GM12878 (cell line): ENCODE measurements around the gene B4GALT7. TPM values are rescaled to one million over a fixed set of nuclear protein-coding genes. Genes with fewer than 3 reads are reported as not detected.

ENCODE experiments used
- ATAC-seq: fragments of 200-7000 bp; cut with Tn5 transposase; 3 replicates; pipeline ENCODE4 v1.9.1; 2020; ENCODE audit warnings: mild to moderate bottlenecking, moderate library complexity
- BruUV-seq: library from RNA; stranded (reverse); fragments of 400-500 nt; replicated peaks from 2 replicates; lab custom pipeline; 2021; lab: Mats Ljungman, UMichigan
- CTCF ChIA-PET: fragments of 300-600 bp; sonication (Branson Sonifier 250); formaldehyde crosslinking; extraction: SDS; loops from one replicate; lab custom pipeline; 2021; ENCODE audit warnings: inconsistent platforms; lab: Yijun Ruan, JAX
- POLR2A ChIA-PET: fragments of 350-600 bp; formaldehyde crosslinking; extraction: SDS; loops from one replicate; lab custom pipeline; 2021; ENCODE audit warnings: inconsistent platforms; lab: Charles Lee
- RAD21 ChIA-PET: fragments of 300-600 bp; sonication (Branson Sonifier 250); formaldehyde crosslinking; loops from one replicate; lab custom pipeline; 2023; ENCODE audit warnings: antibody characterized with exemption; ENCODE audit not compliant: unreplicated experiment; lab: Charles Lee
- SMC1A ChIA-PET: fragments of 300-600 bp; sonication (Branson Sonifier 250); formaldehyde crosslinking; loops from one replicate; lab custom pipeline; 2023; ENCODE audit not compliant: unreplicated experiment, uncharacterized antibody; lab: Charles Lee
- DNase-seq: peaks from one replicate; pipeline ENCODE4 v3.0.0-alpha.2; 2011; ENCODE audit warnings: low read depth, low spot score
- FAIRE-seq: peaks from 3 replicates; lab custom pipeline; 2011; peaks lifted over from hg19 to GRCh38; lab: Jason Lieb, UNC
- H2AFZ ChIP-seq: 2 replicates; pipeline ENCODE4 v1.6.0; 2011; ENCODE audit warnings: low read depth, low read length, control low read depth; ENCODE audit not compliant: control insufficient read depth
- H3K27ac ChIP-seq: 2 replicates; pipeline ENCODE4 v1.5.1; 2011; ENCODE audit warnings: control low read depth; ENCODE audit not compliant: control insufficient read depth, insufficient read depth
- H3K27me3 ChIP-seq, 2 experiments: replicated peaks in 1 of 2; 2 replicates each; pipeline versions ENCODE4 v1.6.0 to v1.6.1; 2011; ENCODE audit warnings: low read length in 1 of 2; ENCODE audit not compliant: control insufficient read depth in 2 of 2, insufficient read depth in 2 of 2
- H3K36me3 ChIP-seq, 2 experiments: 2 replicates each; pipeline ENCODE4 v1.5.1; 2011; ENCODE audit warnings: low read length in 1 of 2; ENCODE audit not compliant: control insufficient read depth in 2 of 2, insufficient read depth in 2 of 2
- H3K4me1 ChIP-seq: 2 replicates; pipeline ENCODE4 v1.6.1; 2011; ENCODE audit warnings: mild to moderate bottlenecking, low read length, moderate library complexity, mixed read lengths; ENCODE audit not compliant: control insufficient read depth, insufficient read depth
- H3K4me2 ChIP-seq: 2 replicates; pipeline ENCODE4 v1.6.0; 2011; ENCODE audit warnings: control low read depth; ENCODE audit not compliant: control insufficient read depth, insufficient read depth
- H3K4me3 ChIP-seq: fragments of 200-600 bp; sonication (generic); 2 replicates; pipeline ENCODE4 v1.5.1; 2016
- H3K79me2 ChIP-seq: 2 replicates; pipeline ENCODE4 v1.6.0; 2011; ENCODE audit warnings: low read length; ENCODE audit not compliant: control insufficient read depth, insufficient read depth
- H3K9ac ChIP-seq: 2 replicates; pipeline ENCODE4 v1.8.0; 2011; ENCODE audit warnings: low read length, control low read depth, mixed read lengths; ENCODE audit not compliant: control insufficient read depth, insufficient read depth
- H3K9me3 ChIP-seq: replicated peaks from 3 replicates; pipeline ENCODE4 v1.5.1; 2011; ENCODE audit warnings: mild to moderate bottlenecking, low read length; ENCODE audit not compliant: control insufficient read depth, insufficient read depth
- H4K20me1 ChIP-seq: 2 replicates; pipeline ENCODE4 v1.6.0; 2011; ENCODE audit not compliant: control insufficient read depth, insufficient read depth
- CBFB ChIP-seq: IDR thresholded peaks from 2 replicates; pipeline ENCODE4 v1.6.1; 2016; ENCODE audit warnings: antibody characterized with exemption, low read depth
- CBX3 ChIP-seq: fragments of 200-600 bp; sonication (generic); IDR thresholded peaks from 2 replicates; pipeline ENCODE4 v1.6.1; 2016; ENCODE audit warnings: low read depth, borderline replicate concordance
- E2F8 ChIP-seq: fragments of 450-650 bp; IDR thresholded peaks from 2 replicates; pipeline ENCODE4 v1.6.1; 2018; ENCODE audit warnings: mild to moderate bottlenecking, low read depth, moderate library complexity; ENCODE audit not compliant: partially characterized antibody
- FOXM1 ChIP-seq: IDR thresholded peaks from 2 replicates; pipeline ENCODE4 v1.6.1; 2012; ENCODE audit warnings: low read depth, mild to moderate bottlenecking, inconsistent platforms, low read length, moderate library complexity
- GABPA ChIP-seq: IDR thresholded peaks from 2 replicates; pipeline ENCODE4 v1.6.1; 2014; ENCODE audit warnings: antibody characterized with exemption, low read depth, mild to moderate bottlenecking, inconsistent platforms
- MEF2B ChIP-seq: fragments of 450-650 bp; IDR thresholded peaks from 2 replicates; pipeline ENCODE4 v1.6.1; 2018; ENCODE audit warnings: mild to moderate bottlenecking, moderate library complexity; ENCODE audit not compliant: partially characterized antibody, poor library complexity, severe bottlenecking
- MTA3 ChIP-seq: IDR thresholded peaks from 2 replicates; pipeline ENCODE4 v1.6.1; 2012; ENCODE audit warnings: low read length, inconsistent platforms, borderline replicate concordance
- MXI1 ChIP-seq: fragments of 150-350 bp; IDR thresholded peaks from 2 replicates; pipeline ENCODE4 v1.6.1; 2011; ENCODE audit warnings: low read depth, mild to moderate bottlenecking, inconsistent platforms, low read length, improper control_type of control experiment
- NFYA ChIP-seq: IDR thresholded peaks from 2 replicates; pipeline ENCODE4 v1.6.1; 2011; ENCODE audit warnings: low read depth, mild to moderate bottlenecking, low read length, improper control_type of control experiment, borderline replicate concordance
- SP1 ChIP-seq: IDR thresholded peaks from one replicate; pipeline ENCODE4 v1.6.1; 2011; ENCODE audit warnings: low read depth, low read length
- STAT1 ChIP-seq: fragments of 450-650 bp; conservative IDR thresholded peaks from 2 replicates; pipeline ENCODE4 v1.6.1; 2014; ENCODE audit warnings: antibody characterized with exemption, mild to moderate bottlenecking
- TBL1XR1 ChIP-seq: IDR thresholded peaks from 2 replicates; pipeline ENCODE4 v1.6.1; 2012; ENCODE audit warnings: low read depth, low read length, improper control_type of control experiment
- WGBS: methylation state at CpG from one replicate; pipeline ENCODE4 v1.1.6; 2016; ENCODE audit warnings: low lambda C conversion rate; ENCODE audit not compliant: insufficient replicate concordance, insufficient coverage; ENCODE audit errors: missing lambda C conversion rate; 5-methylcytosine and 5-hydroxymethylcytosine counted together
- in situ Hi-C: fragments of 300-500 bp; cut with MboI; formaldehyde crosslinking; loops from 9 replicates; pipeline ENCODE4 v1.14.3; 2018; ENCODE audit warnings: mixed read lengths
- intact Hi-C: fragments of 100-400 bp; cut with micrococcal nuclease; formaldehyde crosslinking; loops from one replicate; pipeline ENCODE4 v1.14.2; 2022; ENCODE audit not compliant: unreplicated experiment
- polyA plus RNA-seq, 11 experiments: library from polyadenylated mRNA; depleted of rRNA in 4 of 11; unstranded in 6 of 11; stranded (reverse) in 5 of 11; fragments of >200 nt; fragmentation: Nextera tagmentation in 4 of 11; fragmentation: Illumina TruSeq in 1 of 11; extraction: Ambion mirVana in 4 of 11; extraction: Trizol in 1 of 11; gene quantifications; 1 replicate in 1 of 11; 2 replicates in 10 of 11; pipeline versions ENCODE4 v1.2.1 to v1.2.3, GENCODE V29; 2011 to 2016; ENCODE audit warnings: inconsistent platforms in 2 of 11, missing spikeins in 2 of 11, low read depth in 1 of 11
- total RNA-seq, 4 experiments: library from RNA; depleted of rRNA in 3 of 4; stranded (reverse); fragments of >200 nt in 3 of 4; fragmentation: Illumina TruSeq in 1 of 4; extraction: Trizol in 1 of 4; gene quantifications; 2 replicates each; pipeline versions ENCODE4 v1.2.1 to v1.2.3, GENCODE V29; 2013 to 2021
- TF ChIP-seq, protein P1 (sequence below): IDR thresholded peaks from 2 replicates; pipeline ENCODE4 v1.6.1; 2012; ENCODE audit warnings: low read depth, low read length, improper control_type of control experiment
- TF ChIP-seq, protein P2 (sequence below): IDR thresholded peaks from 2 replicates; pipeline ENCODE4 v1.6.1; 2011; ENCODE audit warnings: low read depth, low read length, improper control_type of control experiment, borderline replicate concordance

The B4GALT7 gene
- total and polyA plus RNA-seq, 10 of the 15 experiments (the other 5 are each of a cell fraction or from before 2014, with no cell fraction given), result 0.34 to 27.3 (median 16.4) TPM

- TF ChIP-seq E2F8 (no peak), MXI1 (no peak), TBL1XR1 (no peak)
- TF ChIP-seq, protein P1, sequence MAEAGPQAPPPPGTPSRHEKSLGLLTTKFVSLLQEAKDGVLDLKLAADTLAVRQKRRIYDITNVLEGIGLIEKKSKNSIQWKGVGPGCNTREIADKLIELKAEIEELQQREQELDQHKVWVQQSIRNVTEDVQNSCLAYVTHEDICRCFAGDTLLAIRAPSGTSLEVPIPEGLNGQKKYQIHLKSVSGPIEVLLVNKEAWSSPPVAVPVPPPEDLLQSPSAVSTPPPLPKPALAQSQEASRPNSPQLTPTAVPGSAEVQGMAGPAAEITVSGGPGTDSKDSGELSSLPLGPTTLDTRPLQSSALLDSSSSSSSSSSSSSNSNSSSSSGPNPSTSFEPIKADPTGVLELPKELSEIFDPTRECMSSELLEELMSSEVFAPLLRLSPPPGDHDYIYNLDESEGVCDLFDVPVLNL, result no peak
Measured at GRCh38 chr5:177588413-177588909, 11.5 kb upstream of the B4GALT7 start (continued).

- Histone ChIP-seq H3K27me3 (no peaks in the 10 kb centered on the region), H3K79me2 (peaks cover 21% of the 10 kb centered on the region), H3K9ac (no peak overlapping the region), H2AFZ (no peak overlapping the region), H3K36me3 (peaks cover 7 to 20% of the 10 kb centered on the region in 2 experiments; a peak in 3 of 4 replicates), H3K4me1 (peaks cover 8% of the 10 kb centered on the region), H4K20me1 (no peaks in the 10 kb centered on the region), H3K4me3 (no peak overlapping the region), H3K9me3 (no peaks in the 10 kb centered on the region), H3K4me2 (no peak overlapping the region), H3K27ac (no peak overlapping the region)
- no peak for ATAC-seq
- DNase-seq, result no peak
- ChIA-PET RAD21 (interaction anchor here (0.7 kb wide), 1 partner anchor 187 kb away, joined by 3 read pairs; no protein-coding TSS in a partner anchor), CTCF (no interaction called here), SMC1A (no interaction called here), POLR2A (interaction anchor here (0.7 kb wide), 1 partner anchor 11 kb away, joined by 4 read pairs; no protein-coding TSS in a partner anchor)
- TF ChIP-seq STAT1, result no peak
- no peak for TF ChIP-seq SP1
- no peak for TF ChIP-seq FOXM1
- TF ChIP-seq, protein P2, sequence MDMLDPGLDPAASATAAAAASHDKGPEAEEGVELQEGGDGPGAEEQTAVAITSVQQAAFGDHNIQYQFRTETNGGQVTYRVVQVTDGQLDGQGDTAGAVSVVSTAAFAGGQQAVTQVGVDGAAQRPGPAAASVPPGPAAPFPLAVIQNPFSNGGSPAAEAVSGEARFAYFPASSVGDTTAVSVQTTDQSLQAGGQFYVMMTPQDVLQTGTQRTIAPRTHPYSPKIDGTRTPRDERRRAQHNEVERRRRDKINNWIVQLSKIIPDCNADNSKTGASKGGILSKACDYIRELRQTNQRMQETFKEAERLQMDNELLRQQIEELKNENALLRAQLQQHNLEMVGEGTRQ, result no peak
- no peak for TF ChIP-seq MTA3
- TF ChIP-seq CBFB, result no peak
- no peak for TF ChIP-seq GABPA
- TF ChIP-seq NFYA, result no peak
- TF ChIP-seq MEF2B, result no peak
- no peak for TF ChIP-seq CBX3
- in situ Hi-C loops (no loop called here), intact Hi-C loops (loop anchor here (5.0 to 10.0 kb wide), 2 partner anchors 198 to 286 kb away; partner anchors contain the start of genes PRELID1 and RAB24)
- no peak for FAIRE-seq
- WGBS, result 0% methylated on average over 1 of the region's 1 CpG
- BruUV-seq, result no TSS peak
Measured at GRCh38 chr5:177590406-177590805, 9.5 kb upstream of the B4GALT7 start.
